HAP-1 (cell line): ENCODE data around the gene STUB1.
A peak's percentile ranks its signal among the peaks of the same experiment; 100 is the strongest.

Source experiments
- DNase-seq, 2 experiments: peaks; one replicate each; pipeline ENCODE4 v3.0.0-alpha.2; 2016 to 2020; ENCODE audit warnings: low spot score in 2 of 2
- H3K27me3 ChIP-seq: fragments of 250-450 bp; sonication (Bioruptor Pico); 2 replicates; pipeline ENCODE4 v1.5.1; 2020; ENCODE audit warnings: low read depth, mild to moderate bottlenecking, moderate library complexity
- H3K36me3 ChIP-seq: fragments of 250-450 bp; sonication (Bioruptor Pico); replicated peaks from 2 replicates; pipeline ENCODE4 v1.5.1; 2020; ENCODE audit warnings: mild to moderate bottlenecking
- H3K4me1 ChIP-seq: fragments of 250-450 bp; sonication (Bioruptor Pico); 2 replicates; pipeline ENCODE4 v1.5.1; 2020; ENCODE audit warnings: mild to moderate bottlenecking
- H3K4me3 ChIP-seq: fragments of 250-450 bp; sonication (Bioruptor Pico); 2 replicates; pipeline ENCODE4 v1.5.1; 2020; ENCODE audit warnings: mild to moderate bottlenecking, moderate library complexity
- H3K9me3 ChIP-seq: fragments of 250-450 bp; sonication (Bioruptor Pico); 2 replicates; pipeline ENCODE4 v1.5.1; 2020; ENCODE audit warnings: mild to moderate bottlenecking, moderate library complexity
- in situ Hi-C: fragments of 300-500 bp; cut with MboI; formaldehyde crosslinking; loops from 3 replicates; pipeline ENCODE4 v1.14.3; 2020; ENCODE audit warnings: low sequenced_read_pairs, inconsistent platforms, mixed read lengths

The STUB1 gene

GRCh38 chr16:648781-649589 lies 31.2 kb upstream of the STUB1 start, which contains the start of gene WDR90:
Gene WDR90 (plus strand): TSS chr16:649365. CDS start chr16:649417, 52 bp downstream.
- in situ Hi-C loops = no loop called here
- no peaks in the 10 kb centered on the region for H3K27me3 ChIP-seq
- peaks cover 13% of the 10 kb centered on the region for H3K4me1 ChIP-seq
- peak; percentile 88 to 96 for DNase-seq
- H3K4me3 ChIP-seq = peak within 1 kb of the TSS; percentile 47
- H3K36me3 ChIP-seq = peaks cover 25% of the 10 kb centered on the region
- H3K9me3 ChIP-seq = no peaks in the 10 kb centered on the region

GRCh38 chr16:649631-650030 lies 30.6 kb upstream of the STUB1 start:
- DNase-seq = peak in 1 of 2 experiments; percentile 45
- Histone ChIP-seq H3K36me3 (peaks cover 21% of the 10 kb centered on the region), H3K4me3 (peak overlapping the region; percentile 47), H3K9me3 (no peaks in the 10 kb centered on the region), H3K4me1 (peaks cover 13% of the 10 kb centered on the region), H3K27me3 (no peaks in the 10 kb centered on the region)
- in situ Hi-C loops = no loop called here

GRCh38 chr16:651844-652243 lies 28.4 kb upstream of the STUB1 start:
- H3K36me3 ChIP-seq = peaks cover 20% of the 10 kb centered on the region
- in situ Hi-C loops = no loop called here
- no peak overlapping the region for H3K4me3 ChIP-seq
- H3K27me3 ChIP-seq = no peaks in the 10 kb centered on the region
- H3K4me1 ChIP-seq = peaks cover 13% of the 10 kb centered on the region
- no peaks in the 10 kb centered on the region for H3K9me3 ChIP-seq
- no peak for DNase-seq

GRCh38 chr16:652454-653305 lies 27.5 kb upstream of the STUB1 start:
- DNase-seq = no peak
- in situ Hi-C loops = no loop called here
- Histone ChIP-seq H3K9me3 (no peaks in the 10 kb centered on the region), H3K4me3 (no peak overlapping the region), H3K36me3 (peaks cover 27% of the 10 kb centered on the region), H3K4me1 (peaks cover 13% of the 10 kb centered on the region), H3K27me3 (no peaks in the 10 kb centered on the region)

- in situ Hi-C loops = no loop called here
Measured at GRCh38 chr16:654034-654433, 26.2 kb upstream of the STUB1 start.

GRCh38 chr16:657487-657886 lies 22.7 kb upstream of the STUB1 start:
- in situ Hi-C loops = no loop called here
- Histone ChIP-seq H3K9me3 (no peaks in the 10 kb centered on the region), H3K4me3 (no peak overlapping the region), H3K27me3 (no peaks in the 10 kb centered on the region), H3K4me1 (no peaks in the 10 kb centered on the region), H3K36me3 (peaks cover 43% of the 10 kb centered on the region)
- DNase-seq = no peak

More at GRCh38 chr16:654034-654433, 26.2 kb upstream of the STUB1 start:
- Histone ChIP-seq H3K27me3 (no peaks in the 10 kb centered on the region), H3K4me1 (peaks cover 6% of the 10 kb centered on the region), H3K36me3 (peaks cover 36% of the 10 kb centered on the region), H3K4me3 (no peak overlapping the region), H3K9me3 (no peaks in the 10 kb centered on the region)
- DNase-seq = no peak

GRCh38 chr16:658679-659571 lies 21.3 kb upstream of the STUB1 start:
- in situ Hi-C loops = no loop called here
- Histone ChIP-seq H3K27me3 (no peaks in the 10 kb centered on the region), H3K4me1 (no peaks in the 10 kb centered on the region), H3K36me3 (peaks cover 41% of the 10 kb centered on the region), H3K9me3 (no peaks in the 10 kb centered on the region), H3K4me3 (no peak overlapping the region)
- no peak for DNase-seq

- Histone ChIP-seq H3K4me1 (no peaks in the 10 kb centered on the region), H3K27me3 (no peaks in the 10 kb centered on the region), H3K4me3 (no peak overlapping the region), H3K36me3 (peaks cover 40% of the 10 kb centered on the region), H3K9me3 (no peaks in the 10 kb centered on the region)
- no peak for DNase-seq
- in situ Hi-C loops = no loop called here
Measured at GRCh38 chr16:659618-660017, 20.6 kb upstream of the STUB1 start.

GRCh38 chr16:660132-660458 lies 20.1 kb upstream of the STUB1 start:
- Histone ChIP-seq H3K9me3 (no peaks in the 10 kb centered on the region), H3K4me3 (no peak overlapping the region), H3K27me3 (no peaks in the 10 kb centered on the region), H3K36me3 (peaks cover 37% of the 10 kb centered on the region; the same call in 1 of the 2 replicates), H3K4me1 (no peaks in the 10 kb centered on the region)
- DNase-seq = no peak
- in situ Hi-C loops = no loop called here

- H3K4me1 ChIP-seq = no peaks in the 10 kb centered on the region
- in situ Hi-C loops = no loop called here
- peaks cover 35% of the 10 kb centered on the region; the same call in 1 of the 2 replicates for H3K36me3 ChIP-seq
- H3K4me3 ChIP-seq = no peak overlapping the region
- H3K27me3 ChIP-seq = no peaks in the 10 kb centered on the region
- no peaks in the 10 kb centered on the region for H3K9me3 ChIP-seq
- peak; percentile 62 to 86 for DNase-seq
Measured at GRCh38 chr16:660459-661183, 19.6 kb upstream of the STUB1 start.

- Histone ChIP-seq H3K9me3 (no peaks in the 10 kb centered on the region), H3K4me3 (no peak overlapping the region), H3K4me1 (no peaks in the 10 kb centered on the region), H3K36me3 (peaks cover 35% of the 10 kb centered on the region; the same call in 1 of the 2 replicates), H3K27me3 (no peaks in the 10 kb centered on the region)
- no peak for DNase-seq
- in situ Hi-C loops = no loop called here
Measured at GRCh38 chr16:661184-661821, 18.9 kb upstream of the STUB1 start.

- in situ Hi-C loops = no loop called here
- peaks cover 29% of the 10 kb centered on the region; the same call in 1 of the 2 replicates for H3K36me3 ChIP-seq
- no peak for DNase-seq
- no peaks in the 10 kb centered on the region for H3K4me1 ChIP-seq
- no peaks in the 10 kb centered on the region for H3K9me3 ChIP-seq
- H3K4me3 ChIP-seq = no peak overlapping the region
- no peaks in the 10 kb centered on the region for H3K27me3 ChIP-seq
Measured at GRCh38 chr16:662095-662494, 18.1 kb upstream of the STUB1 start.
